ENCODE results near the gene PCNX4.
A peak's percentile ranks its signal among the peaks of the same experiment; 100 is the strongest.

The PCNX4 gene

GRCh38 chr14:60114881-60115280, 23.2 kb downstream of the PCNX4 start:
- peak; percentile 59 for DNase-seq (ENCODE audit: low read depth, low spot score)
- no peak for TF ChIP-seq CTCF (IDR thresholded peaks at IDR 0.05; ENCODE audit: low read depth, low read length)
- in situ Hi-C loops (cut with HindIII; ENCODE audit: low sequenced_read_pairs): no loop called here
- no peak overlapping the region for H3K4me3 ChIP-seq (ENCODE audit: low read depth, low read length)

GRCh38 chr14:60116181-60116580, 24.5 kb downstream of the PCNX4 start:
- no peak for DNase-seq (ENCODE audit: low read depth, low spot score)
- in situ Hi-C loops (cut with HindIII; ENCODE audit: low sequenced_read_pairs): no loop called here
- no peak overlapping the region for H3K4me3 ChIP-seq (ENCODE audit: low read depth, low read length)
- TF ChIP-seq CTCF (IDR thresholded peaks at IDR 0.05; ENCODE audit: low read depth, low read length): no peak

- TF ChIP-seq CTCF (IDR thresholded peaks at IDR 0.05; ENCODE audit: low read depth, low read length): no peak
- in situ Hi-C loops (cut with HindIII; ENCODE audit: low sequenced_read_pairs): no loop called here
- no peak for DNase-seq (ENCODE audit: low read depth, low spot score)
- no peak overlapping the region for H3K4me3 ChIP-seq (ENCODE audit: low read depth, low read length)
These were observed 34.2 kb downstream of the PCNX4 start for GRCh38 chr14:60125918-60126317.

GRCh38 chr14:60133487-60133886, 41.8 kb downstream of the PCNX4 start:
- TF ChIP-seq CTCF (IDR thresholded peaks at IDR 0.05; ENCODE audit: low read depth, low read length): no peak
- in situ Hi-C loops (cut with HindIII; ENCODE audit: low sequenced_read_pairs): no loop called here

GRCh38 chr14:60134702-60135101, 43.0 kb downstream of the PCNX4 start:
- no peak overlapping the region for H3K4me3 ChIP-seq (ENCODE audit: low read depth, low read length)
- in situ Hi-C loops (cut with HindIII; ENCODE audit: low sequenced_read_pairs): no loop called here
- DNase-seq (ENCODE audit: low read depth, low spot score): no peak
- no peak for TF ChIP-seq CTCF (IDR thresholded peaks at IDR 0.05; ENCODE audit: low read depth, low read length)

More at GRCh38 chr14:60133487-60133886, 41.8 kb downstream of the PCNX4 start:
- H3K4me3 ChIP-seq (ENCODE audit: low read depth, low read length): no peak overlapping the region
- peak; percentile 8 for DNase-seq (ENCODE audit: low read depth, low spot score)

GRCh38 chr14:60151715-60152114, 60.0 kb downstream of the PCNX4 start:
- no peak for TF ChIP-seq CTCF (IDR thresholded peaks at IDR 0.05; ENCODE audit: low read depth, low read length)
- in situ Hi-C loops (cut with HindIII; ENCODE audit: low sequenced_read_pairs): no loop called here
- no peak overlapping the region for H3K4me3 ChIP-seq (ENCODE audit: low read depth, low read length)
- peak; percentile 72 for DNase-seq (ENCODE audit: low read depth, low spot score)

GRCh38 chr14:60153991-60154390, 62.3 kb downstream of the PCNX4 start:
- no peak for TF ChIP-seq CTCF (IDR thresholded peaks at IDR 0.05; ENCODE audit: low read depth, low read length)
- in situ Hi-C loops (cut with HindIII; ENCODE audit: low sequenced_read_pairs): no loop called here
- H3K4me3 ChIP-seq (ENCODE audit: low read depth, low read length): no peak overlapping the region
- no peak for DNase-seq (ENCODE audit: low read depth, low spot score)
